ENCODE results near the gene ZCCHC2.

ZCCHC2 gene

DNA sequence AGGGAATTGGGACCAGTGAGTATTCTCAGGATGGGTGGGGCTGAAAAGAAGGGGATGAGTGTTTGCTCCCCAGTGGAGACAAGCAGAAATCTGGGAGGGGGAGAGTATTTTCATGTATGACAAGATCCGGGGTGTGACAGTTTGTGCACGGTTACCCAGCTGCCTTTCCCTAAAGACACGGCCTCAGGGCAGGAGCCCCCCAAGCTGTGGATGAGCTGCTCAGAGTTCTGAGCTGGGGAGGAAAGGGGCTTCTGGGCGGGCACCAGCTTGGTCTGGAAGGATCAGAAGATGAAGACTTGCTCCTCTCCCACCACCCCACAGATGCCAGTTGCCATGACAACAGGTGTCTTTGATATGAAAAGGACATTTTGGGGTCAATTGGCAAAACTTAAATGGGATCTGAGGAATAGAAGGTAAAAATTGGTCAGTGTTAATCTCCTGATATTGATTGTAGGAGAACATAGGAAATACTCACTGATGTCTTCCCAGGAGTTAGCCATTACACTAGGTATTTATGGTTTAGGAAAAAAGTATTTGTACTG is 29.2 kb downstream of the ZCCHC2 start:
- no peaks in the 10 kb centered on the region for H3K27me3 ChIP-seq (ENCODE audit: control insufficient read depth, insufficient read depth, low read length)
- H3K9me3 ChIP-seq (ENCODE audit: control insufficient read depth, low read length), result no peaks in the 10 kb centered on the region
- H3K4me3 ChIP-seq (ENCODE audit: low read length), result no peak overlapping the region
- no peak overlapping the region for H3K9ac ChIP-seq (ENCODE audit: low read length)
- no peaks in the 10 kb centered on the region for H3K36me3 ChIP-seq (ENCODE audit: control insufficient read depth, insufficient read depth, low read length)
- peaks cover 22% of the 10 kb centered on the region for H3K4me1 ChIP-seq (ENCODE audit: control insufficient read depth, insufficient read depth, low read length)

DNA sequence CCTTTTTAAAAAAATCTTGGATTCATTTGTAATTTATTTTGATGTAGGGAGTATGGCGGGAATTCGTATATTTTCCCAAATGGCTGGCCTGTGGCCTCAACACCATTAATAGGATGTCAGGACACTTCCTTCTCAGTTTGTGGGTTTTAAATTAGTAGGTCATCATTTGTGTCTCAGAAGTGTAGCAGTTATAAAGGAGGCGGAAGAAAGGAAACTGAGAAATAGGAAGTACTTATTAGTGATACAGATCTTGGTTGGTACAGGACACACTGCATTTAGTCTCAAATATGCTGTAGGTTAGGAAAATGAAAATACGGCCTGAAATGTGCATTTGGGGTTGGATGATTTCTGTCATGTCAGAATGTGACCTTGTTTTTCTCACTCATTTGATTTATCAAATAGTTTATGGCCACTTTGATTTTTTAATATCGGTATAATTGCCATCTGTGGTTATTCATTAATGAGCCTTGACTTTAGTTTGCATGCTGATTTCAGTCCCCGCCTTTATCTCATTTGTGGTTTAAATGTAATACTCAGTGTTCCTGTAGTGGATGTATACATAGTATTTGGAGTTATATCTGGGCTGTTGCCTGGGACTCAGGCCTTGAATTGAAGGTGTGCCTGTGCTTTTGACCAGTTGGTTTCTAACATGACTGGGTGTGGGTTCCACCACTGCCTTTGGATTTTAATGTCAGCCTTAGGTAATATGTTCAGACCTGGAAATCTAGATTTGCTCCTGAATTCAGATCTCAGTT is 31.4 kb downstream of the ZCCHC2 start:
- Histone ChIP-seq H3K9me3 (ENCODE audit: control insufficient read depth, low read length) (no peaks in the 10 kb centered on the region), H3K4me3 (ENCODE audit: low read length) (no peak overlapping the region), H3K27me3 (ENCODE audit: control insufficient read depth, insufficient read depth, low read length) (no peaks in the 10 kb centered on the region), H3K4me1 (ENCODE audit: control insufficient read depth, insufficient read depth, low read length) (peaks cover 22% of the 10 kb centered on the region), H3K9ac (ENCODE audit: low read length) (no peak overlapping the region), H3K36me3 (ENCODE audit: control insufficient read depth, insufficient read depth, low read length) (no peaks in the 10 kb centered on the region)

DNA sequence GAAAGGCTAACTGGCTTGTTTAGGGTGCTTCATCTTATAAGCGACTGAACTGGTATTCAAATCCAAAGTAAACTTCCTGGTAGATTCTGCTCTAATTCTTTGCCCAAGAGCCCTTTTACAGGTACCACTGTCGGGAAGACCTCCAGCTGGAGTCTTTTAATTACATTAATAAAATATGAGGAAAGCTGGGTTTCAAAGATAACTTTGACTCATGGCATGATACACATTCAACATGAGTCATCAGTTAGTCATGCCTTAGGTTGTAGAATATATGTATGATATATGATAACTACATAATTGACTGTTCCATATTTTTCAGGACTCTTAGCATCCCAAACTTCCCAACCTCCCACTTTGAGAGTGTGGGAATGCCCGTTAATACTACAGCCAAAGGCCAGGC is 32.3 kb downstream of the ZCCHC2 start:
- Histone ChIP-seq H3K36me3 (ENCODE audit: control insufficient read depth, insufficient read depth, low read length) (no peaks in the 10 kb centered on the region), H3K9ac (ENCODE audit: low read length) (no peak overlapping the region), H3K27me3 (ENCODE audit: control insufficient read depth, insufficient read depth, low read length) (no peaks in the 10 kb centered on the region), H3K9me3 (ENCODE audit: control insufficient read depth, low read length) (no peaks in the 10 kb centered on the region), H3K4me3 (ENCODE audit: low read length) (no peak overlapping the region), H3K4me1 (ENCODE audit: control insufficient read depth, insufficient read depth, low read length) (peaks cover 22% of the 10 kb centered on the region)

DNA sequence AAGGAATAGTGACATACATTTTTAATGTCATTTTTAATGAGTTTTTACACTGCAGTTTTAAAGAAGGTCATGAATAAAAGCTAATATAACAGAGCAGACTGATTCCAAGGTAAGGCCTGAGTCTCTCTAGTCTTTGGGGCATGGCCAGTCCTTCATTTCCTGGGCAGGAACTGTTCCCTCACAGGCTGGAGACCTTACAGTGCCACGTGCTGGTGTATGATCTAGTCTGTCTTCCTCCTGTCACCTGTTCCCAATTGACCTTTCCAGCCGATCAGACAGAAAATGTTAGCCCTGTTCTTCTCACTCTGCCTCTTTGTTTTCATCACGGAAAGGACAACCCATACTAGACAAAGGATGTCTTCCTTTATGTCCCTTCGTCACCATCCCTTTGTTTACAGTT is 33.6 kb downstream of the ZCCHC2 start:
- Histone ChIP-seq H3K36me3 (ENCODE audit: control insufficient read depth, insufficient read depth, low read length) (peaks cover 4% of the 10 kb centered on the region), H3K27me3 (ENCODE audit: control insufficient read depth, insufficient read depth, low read length) (no peaks in the 10 kb centered on the region), H3K4me1 (ENCODE audit: control insufficient read depth, insufficient read depth, low read length) (peaks cover 22% of the 10 kb centered on the region), H3K9ac (ENCODE audit: low read length) (no peak overlapping the region), H3K4me3 (ENCODE audit: low read length) (no peak overlapping the region), H3K9me3 (ENCODE audit: control insufficient read depth, low read length) (no peaks in the 10 kb centered on the region)

DNA sequence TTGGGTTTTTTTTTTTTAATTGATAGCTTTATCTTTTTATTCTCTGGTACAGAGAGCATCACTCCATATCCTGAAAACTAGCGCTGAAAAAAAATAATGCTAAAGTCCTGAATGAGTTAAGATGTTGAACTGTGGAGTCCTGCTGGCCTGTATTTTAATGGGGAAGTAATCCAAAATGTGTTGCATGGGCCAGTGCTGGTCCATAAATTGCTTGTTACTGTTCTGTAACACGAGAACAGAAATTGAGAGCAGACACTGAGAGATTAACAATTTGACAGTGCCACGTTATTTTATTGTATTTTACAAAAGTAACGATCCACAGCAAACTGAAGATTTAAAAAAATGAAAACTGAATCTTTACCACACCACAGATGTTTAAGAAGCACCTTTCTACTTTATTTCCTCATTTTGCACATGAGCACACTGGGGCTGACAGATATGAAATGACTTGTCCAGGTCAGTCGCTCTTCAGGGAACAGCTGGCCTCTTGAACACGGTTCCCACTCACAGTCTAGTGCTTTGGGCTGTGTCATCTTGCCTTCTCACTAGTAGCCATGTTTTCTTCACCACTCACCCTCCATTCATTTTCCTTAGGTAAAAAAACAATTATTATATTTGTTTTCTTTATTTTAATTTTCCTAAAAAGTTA is 35.3 kb downstream of the ZCCHC2 start:
- no peaks in the 10 kb centered on the region for H3K9me3 ChIP-seq (ENCODE audit: control insufficient read depth, low read length)
- no peaks in the 10 kb centered on the region for H3K27me3 ChIP-seq (ENCODE audit: control insufficient read depth, insufficient read depth, low read length)
- H3K9ac ChIP-seq (ENCODE audit: low read length), result no peak overlapping the region
- no peak overlapping the region for H3K4me3 ChIP-seq (ENCODE audit: low read length)
- H3K4me1 ChIP-seq (ENCODE audit: control insufficient read depth, insufficient read depth, low read length), result peaks cover 22% of the 10 kb centered on the region
- peaks cover 6% of the 10 kb centered on the region for H3K36me3 ChIP-seq (ENCODE audit: control insufficient read depth, insufficient read depth, low read length)

DNA sequence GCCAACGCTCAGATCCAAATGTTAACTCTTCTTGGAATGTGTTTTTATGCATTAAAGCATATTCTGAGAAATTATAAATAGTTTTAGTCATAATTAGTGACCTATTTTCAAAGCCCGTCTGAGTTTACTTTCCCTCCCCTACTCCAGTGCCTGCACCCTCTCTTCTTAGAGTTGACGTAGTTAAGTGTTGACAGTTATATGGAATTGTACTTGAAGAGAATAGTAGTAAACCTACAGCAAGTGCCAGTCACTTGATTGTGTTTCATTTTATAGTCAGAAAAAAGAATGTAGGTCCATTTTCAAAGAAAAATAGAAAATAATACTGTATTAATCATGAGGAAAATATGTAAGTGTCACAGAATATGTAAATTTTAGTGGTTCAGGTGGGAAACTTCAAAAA is 41.2 kb downstream of the ZCCHC2 start:
- H3K27me3 ChIP-seq (ENCODE audit: control insufficient read depth, insufficient read depth, low read length), result no peaks in the 10 kb centered on the region
- H3K36me3 ChIP-seq (ENCODE audit: control insufficient read depth, insufficient read depth, low read length), result peaks cover 6% of the 10 kb centered on the region
- H3K4me3 ChIP-seq (ENCODE audit: low read length), result no peak overlapping the region
- no peaks in the 10 kb centered on the region for H3K4me1 ChIP-seq (ENCODE audit: control insufficient read depth, insufficient read depth, low read length)
- no peaks in the 10 kb centered on the region for H3K9me3 ChIP-seq (ENCODE audit: control insufficient read depth, low read length)
- no peak overlapping the region for H3K9ac ChIP-seq (ENCODE audit: low read length)

DNA sequence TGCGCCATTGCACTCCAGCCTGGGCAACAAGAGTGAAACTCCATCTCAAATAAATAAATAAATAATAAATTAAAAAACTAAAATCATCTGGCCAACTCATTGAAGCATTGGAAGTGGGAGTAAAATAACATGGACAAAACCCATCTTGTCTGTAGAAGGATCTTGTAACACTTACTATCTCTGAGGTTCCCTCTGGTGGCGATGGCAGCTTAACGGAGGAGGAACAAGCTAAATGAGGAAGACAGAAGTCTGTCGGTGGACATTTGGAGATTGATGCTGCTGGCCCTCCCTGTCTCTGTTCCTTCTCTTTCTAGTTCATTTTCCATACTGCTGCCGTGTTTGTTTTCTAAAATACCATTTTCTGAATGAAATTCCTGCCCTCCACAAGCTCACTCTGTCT is 43.4 kb downstream of the ZCCHC2 start:
- Histone ChIP-seq H3K36me3 (ENCODE audit: control insufficient read depth, insufficient read depth, low read length) (peaks cover 4% of the 10 kb centered on the region), H3K9me3 (ENCODE audit: control insufficient read depth, low read length) (no peaks in the 10 kb centered on the region), H3K27me3 (ENCODE audit: control insufficient read depth, insufficient read depth, low read length) (no peaks in the 10 kb centered on the region), H3K9ac (ENCODE audit: low read length) (no peak overlapping the region), H3K4me3 (ENCODE audit: low read length) (no peak overlapping the region), H3K4me1 (ENCODE audit: control insufficient read depth, insufficient read depth, low read length) (no peaks in the 10 kb centered on the region)

DNA sequence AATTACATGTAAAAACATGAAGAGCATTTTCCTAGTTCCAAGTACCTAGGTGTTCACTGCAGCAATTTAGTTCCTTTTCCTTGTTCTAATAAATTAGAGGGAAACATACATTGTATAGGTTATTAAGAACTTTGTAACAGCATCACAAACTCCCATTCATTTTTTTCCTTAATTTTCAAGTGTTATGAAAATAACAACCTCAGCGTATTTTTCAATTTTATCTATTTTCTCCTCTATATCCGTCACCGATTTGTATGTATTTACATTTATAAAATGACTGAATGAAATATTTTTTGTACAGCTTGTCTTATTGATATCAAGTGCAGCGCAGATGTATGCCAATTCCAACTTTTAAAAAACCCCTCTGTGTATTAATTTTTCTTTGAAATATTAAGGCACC is 44.0 kb downstream of the ZCCHC2 start:
- H3K9me3 ChIP-seq (ENCODE audit: control insufficient read depth, low read length), result no peaks in the 10 kb centered on the region
- H3K4me1 ChIP-seq (ENCODE audit: control insufficient read depth, insufficient read depth, low read length), result no peaks in the 10 kb centered on the region
- H3K36me3 ChIP-seq (ENCODE audit: control insufficient read depth, insufficient read depth, low read length), result no peaks in the 10 kb centered on the region
- H3K9ac ChIP-seq (ENCODE audit: low read length), result no peak overlapping the region
- H3K4me3 ChIP-seq (ENCODE audit: low read length), result no peak overlapping the region
- no peaks in the 10 kb centered on the region for H3K27me3 ChIP-seq (ENCODE audit: control insufficient read depth, insufficient read depth, low read length)

DNA sequence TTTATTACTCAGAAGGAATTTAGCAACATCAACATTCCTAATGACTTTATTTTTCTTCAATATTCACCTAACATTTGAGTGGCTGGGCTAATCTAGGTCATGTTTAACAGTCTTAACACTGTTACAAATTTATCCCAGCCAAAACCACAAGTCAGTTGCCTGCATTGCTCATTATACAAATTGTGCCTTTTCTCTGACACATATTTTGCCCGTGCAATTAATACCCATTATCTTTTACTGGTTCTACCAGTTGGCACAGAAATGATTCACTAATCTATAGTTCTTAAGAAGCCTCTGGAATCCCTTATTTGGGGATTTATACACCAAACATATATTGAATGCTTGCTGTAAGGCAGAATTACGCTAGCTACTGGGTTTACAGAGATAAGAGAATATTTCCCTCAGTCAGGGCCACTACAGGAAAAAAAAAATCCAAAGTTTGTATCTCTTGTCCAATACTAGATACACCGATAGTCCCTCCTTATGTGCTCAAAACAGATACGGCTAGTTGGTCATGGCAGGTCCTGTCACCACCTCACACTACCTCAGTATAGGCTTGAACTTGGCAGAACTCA is 46.3 kb downstream of the ZCCHC2 start:
- Histone ChIP-seq H3K4me3 (ENCODE audit: low read length) (no peak overlapping the region), H3K27me3 (ENCODE audit: control insufficient read depth, insufficient read depth, low read length) (no peaks in the 10 kb centered on the region), H3K4me1 (ENCODE audit: control insufficient read depth, insufficient read depth, low read length) (no peaks in the 10 kb centered on the region), H3K36me3 (ENCODE audit: control insufficient read depth, insufficient read depth, low read length) (peaks cover 2% of the 10 kb centered on the region), H3K9ac (ENCODE audit: low read length) (no peak overlapping the region), H3K9me3 (ENCODE audit: control insufficient read depth, low read length) (no peaks in the 10 kb centered on the region)

DNA sequence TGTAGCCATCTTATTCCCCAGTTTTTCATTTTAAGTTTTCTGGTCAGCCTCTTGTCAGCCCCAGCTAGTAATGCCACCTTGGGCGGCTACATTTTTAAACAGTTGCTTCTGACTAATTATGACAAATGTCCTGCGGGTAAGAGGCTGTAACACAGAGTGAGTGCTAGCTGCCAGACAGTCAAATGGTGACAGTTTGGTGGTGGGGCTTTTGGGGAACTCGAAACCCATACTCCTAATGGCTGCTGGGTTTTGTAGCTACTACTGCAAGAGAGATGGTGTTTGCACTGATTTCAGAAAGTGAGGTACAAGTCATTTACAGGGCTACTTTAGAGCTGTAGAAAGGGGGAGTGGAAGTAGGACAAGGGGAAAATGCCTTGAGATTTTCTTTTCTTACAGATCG is 48.2 kb downstream of the ZCCHC2 start:
- Histone ChIP-seq H3K9ac (ENCODE audit: low read length) (no peak overlapping the region), H3K36me3 (ENCODE audit: control insufficient read depth, insufficient read depth, low read length) (peaks cover 14% of the 10 kb centered on the region), H3K9me3 (ENCODE audit: control insufficient read depth, low read length) (no peaks in the 10 kb centered on the region), H3K4me1 (ENCODE audit: control insufficient read depth, insufficient read depth, low read length) (no peaks in the 10 kb centered on the region), H3K4me3 (ENCODE audit: low read length) (no peak overlapping the region), H3K27me3 (ENCODE audit: control insufficient read depth, insufficient read depth, low read length) (no peaks in the 10 kb centered on the region)

DNA sequence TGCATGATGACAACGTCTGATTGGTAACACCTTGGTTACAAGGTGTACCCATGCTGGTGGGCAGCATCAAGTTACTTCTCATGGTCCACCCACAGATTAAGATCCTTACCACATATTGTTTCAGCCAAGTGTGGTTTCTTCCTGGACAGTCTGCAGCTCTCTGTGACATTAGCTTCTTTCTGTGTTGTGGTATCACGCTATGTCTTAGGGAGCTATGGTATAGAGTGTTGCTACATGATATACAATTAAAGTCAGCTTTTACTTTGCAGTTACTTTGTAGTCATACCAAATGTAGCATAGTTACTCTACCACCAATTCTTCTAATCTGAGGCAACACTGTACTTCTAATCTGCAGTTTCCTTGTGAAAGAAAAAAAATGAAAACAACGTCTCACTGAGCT is 48.8 kb downstream of the ZCCHC2 start:
- Histone ChIP-seq H3K27me3 (ENCODE audit: control insufficient read depth, insufficient read depth, low read length) (no peaks in the 10 kb centered on the region), H3K9me3 (ENCODE audit: control insufficient read depth, low read length) (no peaks in the 10 kb centered on the region), H3K4me3 (ENCODE audit: low read length) (no peak overlapping the region), H3K4me1 (ENCODE audit: control insufficient read depth, insufficient read depth, low read length) (no peaks in the 10 kb centered on the region), H3K9ac (ENCODE audit: low read length) (no peak overlapping the region), H3K36me3 (ENCODE audit: control insufficient read depth, insufficient read depth, low read length) (peaks cover 14% of the 10 kb centered on the region)

DNA sequence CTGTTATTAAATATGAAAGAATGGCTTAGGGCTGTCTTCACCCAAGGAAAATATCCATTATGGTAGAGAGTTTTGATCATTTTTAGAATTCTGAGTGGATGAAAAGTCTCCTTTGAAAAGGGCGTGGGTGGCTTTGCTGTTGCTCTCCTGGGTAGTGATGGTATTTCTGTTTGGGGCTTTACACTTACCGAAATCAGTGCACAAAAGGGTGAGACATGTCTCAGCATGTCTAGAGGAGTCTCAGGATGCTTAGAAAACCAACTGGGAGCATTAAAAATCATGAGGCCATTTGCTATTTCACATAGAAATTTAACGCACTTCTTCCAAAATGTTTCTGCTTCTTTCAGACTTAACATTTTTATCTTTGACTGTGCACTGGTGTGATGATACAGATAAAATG is 49.6 kb downstream of the ZCCHC2 start:
- Histone ChIP-seq H3K36me3 (ENCODE audit: control insufficient read depth, insufficient read depth, low read length) (peaks cover 14% of the 10 kb centered on the region), H3K4me3 (ENCODE audit: low read length) (no peak overlapping the region), H3K9me3 (ENCODE audit: control insufficient read depth, low read length) (no peaks in the 10 kb centered on the region), H3K9ac (ENCODE audit: low read length) (no peak overlapping the region), H3K4me1 (ENCODE audit: control insufficient read depth, insufficient read depth, low read length) (no peaks in the 10 kb centered on the region), H3K27me3 (ENCODE audit: control insufficient read depth, insufficient read depth, low read length) (no peaks in the 10 kb centered on the region)
